Neuron (in vitro differentiated cells): ENCODE results near the gene CHPT1.

Experiments
- H2AFZ ChIP-seq: one replicate; pipeline ENCODE4 v1.6.1; 2013; ENCODE audit warnings: low read depth, mild to moderate bottlenecking, inconsistent platforms, low read length, moderate library complexity
- H3K27me3 ChIP-seq: one replicate; pipeline ENCODE4 v1.6.1; 2013; ENCODE audit warnings: low read length; ENCODE audit not compliant: insufficient read depth
- H3K36me3 ChIP-seq: one replicate; pipeline ENCODE4 v1.6.1; 2013; ENCODE audit warnings: low read length; ENCODE audit not compliant: insufficient read depth
- H3K4me1 ChIP-seq: one replicate; pipeline ENCODE4 v1.6.1; 2013; ENCODE audit warnings: low read length; ENCODE audit not compliant: insufficient read depth
- H3K4me3 ChIP-seq: 2 replicates; pipeline ENCODE4 v1.5.1; 2013; ENCODE audit warnings: mild to moderate bottlenecking, low read length, moderate library complexity
- H3K9me3 ChIP-seq: one replicate; pipeline ENCODE4 v1.6.1; 2013; ENCODE audit warnings: low read length

The CHPT1 gene

GRCh38 chr12:101764051-101764792, 66.8 kb downstream of the CHPT1 start:
- Histone ChIP-seq H3K9me3 (no peaks in the 10 kb centered on the region), H3K27me3 (no peaks in the 10 kb centered on the region), H3K4me1 (peaks cover 3% of the 10 kb centered on the region), H2AFZ (no peak overlapping the region), H3K36me3 (peaks cover 6% of the 10 kb centered on the region), H3K4me3 (no peak overlapping the region)

GRCh38 chr12:101767537-101767936, 70.1 kb downstream of the CHPT1 start:
- peaks cover 6% of the 10 kb centered on the region for H3K36me3 ChIP-seq

GRCh38 chr12:101768781-101769180, 71.3 kb downstream of the CHPT1 start:
- Histone ChIP-seq H3K4me1 (no peaks in the 10 kb centered on the region), H3K9me3 (no peaks in the 10 kb centered on the region), H3K36me3 (peaks cover 6% of the 10 kb centered on the region), H3K4me3 (no peak overlapping the region), H2AFZ (no peak overlapping the region), H3K27me3 (no peaks in the 10 kb centered on the region)

More at GRCh38 chr12:101767537-101767936, 70.1 kb downstream of the CHPT1 start:
- H3K4me1 ChIP-seq, result no peaks in the 10 kb centered on the region
- no peak overlapping the region for H3K4me3 ChIP-seq
- no peaks in the 10 kb centered on the region for H3K27me3 ChIP-seq
- no peak overlapping the region for H2AFZ ChIP-seq
- H3K9me3 ChIP-seq, result no peaks in the 10 kb centered on the region

- H3K4me3 ChIP-seq, result no peak overlapping the region
- no peaks in the 10 kb centered on the region for H3K9me3 ChIP-seq
- H3K27me3 ChIP-seq, result no peaks in the 10 kb centered on the region
- no peaks in the 10 kb centered on the region for H3K4me1 ChIP-seq
- H2AFZ ChIP-seq, result no peak overlapping the region
- H3K36me3 ChIP-seq, result peaks cover 6% of the 10 kb centered on the region
These were observed 72.4 kb downstream of the CHPT1 start for GRCh38 chr12:101769865-101770264.

GRCh38 chr12:101772012-101772775, 74.8 kb downstream of the CHPT1 start:
- no peak overlapping the region for H3K4me3 ChIP-seq
- H3K36me3 ChIP-seq, result peaks cover 3% of the 10 kb centered on the region
- no peaks in the 10 kb centered on the region for H3K9me3 ChIP-seq
- H3K27me3 ChIP-seq, result no peaks in the 10 kb centered on the region
- no peaks in the 10 kb centered on the region for H3K4me1 ChIP-seq
- no peak overlapping the region for H2AFZ ChIP-seq

- peaks cover 3% of the 10 kb centered on the region for H3K36me3 ChIP-seq
- H2AFZ ChIP-seq, result no peak overlapping the region
- H3K4me3 ChIP-seq, result no peak overlapping the region
- no peaks in the 10 kb centered on the region for H3K9me3 ChIP-seq
- no peaks in the 10 kb centered on the region for H3K4me1 ChIP-seq
- no peaks in the 10 kb centered on the region for H3K27me3 ChIP-seq
These were observed 76.3 kb downstream of the CHPT1 start for GRCh38 chr12:101773650-101774162.

GRCh38 chr12:101775816-101776215, 78.4 kb downstream of the CHPT1 start:
- Histone ChIP-seq H3K4me1 (no peaks in the 10 kb centered on the region), H3K36me3 (no peaks in the 10 kb centered on the region), H3K9me3 (no peaks in the 10 kb centered on the region), H2AFZ (no peak overlapping the region), H3K27me3 (no peaks in the 10 kb centered on the region), H3K4me3 (no peak overlapping the region)

GRCh38 chr12:101777485-101777884, 80.0 kb downstream of the CHPT1 start:
- Histone ChIP-seq H3K9me3 (no peaks in the 10 kb centered on the region), H3K27me3 (no peaks in the 10 kb centered on the region), H3K4me3 (no peak overlapping the region), H2AFZ (no peak overlapping the region), H3K4me1 (no peaks in the 10 kb centered on the region), H3K36me3 (no peaks in the 10 kb centered on the region)

GRCh38 chr12:101777978-101778377, 80.5 kb downstream of the CHPT1 start:
- Histone ChIP-seq H3K27me3 (no peaks in the 10 kb centered on the region), H3K4me3 (no peak overlapping the region), H2AFZ (no peak overlapping the region), H3K9me3 (no peaks in the 10 kb centered on the region), H3K36me3 (no peaks in the 10 kb centered on the region), H3K4me1 (no peaks in the 10 kb centered on the region)
